Left lung (tissue), 10 donors: ENCODE results near the gene EFR3B. TPM values are rescaled to one million over a fixed set of nuclear protein-coding genes. Genes with fewer than 3 reads are reported as not detected.

Experiments
- ATAC-seq: fragments of 200-7000 bp; cut with Tn5 transposase; one replicate; pipeline ENCODE4 v1.9.1; 2020; ENCODE audit warnings: moderate library complexity
- DNase-seq, 4 donors: peaks; one replicate each; pipeline ENCODE4 v3.0.0-alpha.2; 2013 to 2020
- H3K27ac ChIP-seq, 2 donors: fragments of 200-600 bp; sonication (generic) in 1 of 2; one replicate each; pipeline versions ENCODE4 v1.5.0 to v1.8.0; 2020 to 2021
- H3K27me3 ChIP-seq, 2 donors: fragments of 200-600 bp; sonication (generic) in 1 of 2; one replicate each; pipeline versions ENCODE4 v1.5.0 to v1.8.0; 2020 to 2021
- H3K36me3 ChIP-seq, 2 donors: fragments of 200-600 bp; sonication (generic) in 1 of 2; one replicate each; pipeline versions ENCODE4 v1.5.0 to v1.8.0; 2020 to 2021
- H3K4me1 ChIP-seq, 2 donors: fragments of 200-600 bp; one replicate each; pipeline ENCODE4 v1.8.0; 2021
- H3K4me3 ChIP-seq, 2 donors: fragments of 200-600 bp; sonication (generic) in 1 of 2; one replicate each; pipeline versions ENCODE4 v1.5.0 to v1.8.0; 2020 to 2021; ENCODE audit warnings: mild to moderate bottlenecking in 1 of 2
- H3K9me3 ChIP-seq, 2 donors: fragments of 200-600 bp; sonication (generic) in 1 of 2; one replicate each; pipeline versions ENCODE4 v1.5.0 to v1.8.0; 2020 to 2021
- CTCF ChIP-seq, 2 donors: fragments of 200-600 bp; sonication (generic) in 1 of 2; IDR thresholded peaks; one replicate each; pipeline versions ENCODE4 v1.5.0 to v1.8.0; 2021; ENCODE audit warnings: antibody characterized with exemption in 2 of 2
- intact Hi-C, 2 donors: fragments of 100-400 bp; cut with DNase I; formaldehyde crosslinking; loops; one replicate each; pipeline versions ENCODE4 v1.11.2 to v1.14.2; 2022
- polyA plus RNA-seq, 6 donors: library from polyadenylated mRNA; unstranded; fragments of 120-200 nt; gene quantifications; one replicate each; pipeline ENCODE4 v1.2.1, GENCODE V29; 2013; ENCODE audit not compliant: insufficient read length in 6 of 6
- total RNA-seq, 2 donors: library from RNA; stranded (reverse); fragmentation: NEBNext Ultra II Directional; extraction: Animal tissue kit (Norgen Biotek cat#: 25700); gene quantifications; one replicate each; pipeline ENCODE4 v1.2.1, GENCODE V29; 2021
- donor health status: DM: no; HTN: yes; CAD: no.
- donor health status: DM: no; HTN: no; CAD: no.

The EFR3B gene
- total and polyA plus RNA-seq, 8 donors, result 2.4 to 10.5 (median 7.6) TPM

- ATAC-seq, result peak; percentile 47
- DNase-seq, result no peak
- no peaks in the 10 kb centered on the region for H3K36me3 ChIP-seq
- H3K9me3 ChIP-seq, result no peaks in the 10 kb centered on the region
- TF ChIP-seq CTCF (IDR thresholded peaks at IDR 0.05), result no peak
- intact Hi-C loops, result no loop called here
- no peaks in the 10 kb centered on the region for H3K27me3 ChIP-seq
- H3K27ac ChIP-seq, result no peak overlapping the region
- peaks cover 0 to 8% of the 10 kb centered on the region in 2 donors for H3K4me1 ChIP-seq
- H3K4me3 ChIP-seq, result no peak overlapping the region
Observed at GRCh38 chr2:25103287-25103871, 61.5 kb downstream of the EFR3B start.

GRCh38 chr2:25104736-25105135, 62.9 kb downstream of the EFR3B start:
- no peak for TF ChIP-seq CTCF (IDR thresholded peaks at IDR 0.05)
- DNase-seq, result no peak
- Histone ChIP-seq H3K27ac (no peak overlapping the region), H3K36me3 (no peaks in the 10 kb centered on the region), H3K27me3 (no peaks in the 10 kb centered on the region), H3K4me3 (no peak overlapping the region), H3K4me1 (no peaks in the 10 kb centered on the region), H3K9me3 (no peaks in the 10 kb centered on the region)
- intact Hi-C loops, result no loop called here
- ATAC-seq, result no peak

DNA sequence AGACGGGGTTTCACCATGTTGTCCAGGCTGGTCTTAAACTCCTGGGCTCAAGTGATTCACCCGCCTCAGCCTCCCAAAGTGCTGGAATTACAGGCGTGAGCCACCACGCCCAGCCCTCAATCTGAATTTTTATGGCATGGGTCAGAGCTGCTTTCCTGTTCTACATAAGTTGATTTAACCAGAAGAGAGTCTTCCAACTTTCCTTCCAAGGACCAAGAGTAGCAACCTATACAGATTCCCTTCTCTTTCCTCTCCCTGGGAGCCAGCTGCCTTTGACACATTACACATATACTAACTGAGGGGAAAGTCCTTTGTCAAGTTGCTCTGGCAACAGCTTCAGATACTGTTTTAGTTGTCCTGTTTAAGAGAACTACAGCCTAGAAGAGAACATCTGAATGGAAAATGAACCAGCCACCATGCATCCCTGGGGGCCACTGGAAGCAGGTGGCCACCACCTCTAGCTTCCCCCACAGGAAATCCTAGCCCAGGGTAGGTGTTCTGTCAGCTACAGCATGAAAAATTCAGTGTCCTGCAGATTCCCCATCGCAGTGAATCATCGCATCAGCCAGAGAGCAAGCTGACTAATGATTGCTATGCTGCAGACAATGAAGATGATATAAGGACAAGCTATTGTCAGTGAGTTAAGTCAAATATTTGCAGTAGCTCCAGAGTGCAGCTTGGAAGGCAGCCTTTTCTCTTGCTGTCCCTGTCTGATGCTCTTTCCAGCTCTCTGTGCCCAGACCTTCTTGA, 63.6 kb downstream of the EFR3B start:
- Histone ChIP-seq H3K27ac (no peak overlapping the region), H3K9me3 (no peaks in the 10 kb centered on the region), H3K27me3 (no peaks in the 10 kb centered on the region), H3K4me1 (no peaks in the 10 kb centered on the region), H3K4me3 (no peak overlapping the region), H3K36me3 (no peaks in the 10 kb centered on the region)
- intact Hi-C loops, result no loop called here
- ATAC-seq, result no peak
- TF ChIP-seq CTCF (IDR thresholded peaks at IDR 0.05), result no peak
- DNase-seq, result no peak

DNA sequence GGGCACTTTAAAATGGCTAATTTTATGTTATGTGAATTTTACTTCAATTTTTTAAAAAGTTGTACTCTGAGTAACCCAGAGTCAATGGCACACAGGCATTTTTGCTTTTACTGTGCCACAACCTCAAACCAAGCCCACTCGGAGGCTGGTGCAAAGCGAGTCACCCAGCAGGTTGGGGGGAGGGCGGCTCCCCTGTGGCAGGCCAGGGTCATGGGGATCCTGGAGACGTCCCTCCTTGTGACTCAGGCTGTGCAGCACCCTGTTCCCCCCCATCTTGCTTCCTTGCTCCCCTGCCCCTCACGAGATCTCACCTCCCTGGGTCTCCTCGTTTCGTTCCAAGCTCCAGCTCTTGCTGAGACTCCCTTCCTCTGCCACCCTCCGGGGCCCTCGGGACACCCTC, 67.9 kb downstream of the EFR3B start:
- H3K4me3 ChIP-seq, result no peak overlapping the region
- H3K9me3 ChIP-seq, result no peaks in the 10 kb centered on the region
- no peaks in the 10 kb centered on the region for H3K27me3 ChIP-seq
- H3K27ac ChIP-seq, result no peak overlapping the region
- intact Hi-C loops, result no loop called here
- no peaks in the 10 kb centered on the region for H3K36me3 ChIP-seq
- ATAC-seq (no peak), DNase-seq (no peak)
- TF ChIP-seq CTCF (IDR thresholded peaks at IDR 0.05), result no peak
- H3K4me1 ChIP-seq, result no peaks in the 10 kb centered on the region

GRCh38 chr2:25112113-25112512, 70.2 kb downstream of the EFR3B start:
- no peak for TF ChIP-seq CTCF (IDR thresholded peaks at IDR 0.05)
- H3K36me3 ChIP-seq, result no peaks in the 10 kb centered on the region
- DNase-seq (peak in 1 of 4 donors; percentile 44), ATAC-seq (no peak)
- H3K4me1 ChIP-seq, result no peaks in the 10 kb centered on the region
- no peak overlapping the region for H3K4me3 ChIP-seq
- H3K27me3 ChIP-seq, result no peaks in the 10 kb centered on the region
- intact Hi-C loops, result no loop called here
- H3K27ac ChIP-seq, result no peak overlapping the region
- no peaks in the 10 kb centered on the region for H3K9me3 ChIP-seq
